Osteocyte (in vitro differentiated cells): Measurements from ENCODE around the gene FGF22. TPM values are rescaled to one million over a fixed set of nuclear protein-coding genes. Genes with fewer than 3 reads are reported as not detected.
"Not testable (repeated sequence)": the region's sequence is repeated elsewhere in the genome, so short reads cannot be mapped to it uniquely, and the experiment has no call there.

Experiments
- DNase-seq: peaks from one replicate; pipeline ENCODE4 v3.0.0; 2021; ENCODE audit warnings: mixed read lengths; ENCODE audit not compliant: unreplicated experiment; ENCODE audit errors: extremely low spot score
- H3K27ac Mint-ChIP-seq: one replicate; pipeline ENCODE4 v1.8.0; 2021; ENCODE audit warnings: mild to moderate bottlenecking, mixed read lengths; ENCODE audit not compliant: unreplicated experiment
- H3K27me3 Mint-ChIP-seq: one replicate; pipeline ENCODE4 v1.8.0; 2021; ENCODE audit warnings: mixed read lengths; ENCODE audit not compliant: unreplicated experiment
- H3K36me3 Mint-ChIP-seq: one replicate; pipeline ENCODE4 v1.8.0; 2021; ENCODE audit warnings: mixed read lengths; ENCODE audit not compliant: unreplicated experiment
- H3K4me1 Mint-ChIP-seq: one replicate; pipeline ENCODE4 v1.8.0; 2021; ENCODE audit warnings: mixed read lengths; ENCODE audit not compliant: unreplicated experiment
- H3K4me3 Mint-ChIP-seq: one replicate; pipeline ENCODE4 v1.8.0; 2021; ENCODE audit warnings: mild to moderate bottlenecking, moderate library complexity, mixed read lengths; ENCODE audit not compliant: unreplicated experiment
- H3K9me3 Mint-ChIP-seq: one replicate; pipeline ENCODE4 v1.8.0; 2021; ENCODE audit warnings: mixed read lengths; ENCODE audit not compliant: unreplicated experiment
- total RNA-seq: library from RNA; stranded (reverse); gene quantifications from 2 replicates; pipeline ENCODE4 v1.2.1, GENCODE V29; 2021
- TF ChIP-seq, protein P1 (sequence below): fragments of 200-600 bp; sonication (generic); IDR thresholded peaks from 2 replicates; pipeline ENCODE4 v1.5.0; 2021; ENCODE audit warnings: antibody characterized with exemption, mild to moderate bottlenecking, moderate library complexity

Gene FGF22
- total RNA-seq, 1 donor from 2014 or later, result 0.81 TPM

- Mint-ChIP-seq H3K4me3 (peak within 1 kb of the TSS; percentile 79), H3K27me3 (no peaks in the 10 kb centered on the region), H3K27ac (peak within 1 kb of the TSS; percentile 80)
Measured at GRCh38 chr19:662962-663681, 23.4 kb downstream of the FGF22 start, which contains the start of gene RNF126. Gene RNF126, minus strand, starts transcription at chr19:663214. Its CDS starts 93 bp downstream, at chr19:663121.

GRCh38 chr19:663682-664117 is 24.0 kb downstream of the FGF22 start:
- DNase-seq, result no peak
- H3K9me3 Mint-ChIP-seq, result no peaks in the 10 kb centered on the region
- peaks cover 37% of the 10 kb centered on the region for H3K4me1 Mint-ChIP-seq

More at GRCh38 chr19:662962-663681, 23.4 kb downstream of the FGF22 start, which contains the start of gene RNF126:
- TF ChIP-seq, protein P1, sequence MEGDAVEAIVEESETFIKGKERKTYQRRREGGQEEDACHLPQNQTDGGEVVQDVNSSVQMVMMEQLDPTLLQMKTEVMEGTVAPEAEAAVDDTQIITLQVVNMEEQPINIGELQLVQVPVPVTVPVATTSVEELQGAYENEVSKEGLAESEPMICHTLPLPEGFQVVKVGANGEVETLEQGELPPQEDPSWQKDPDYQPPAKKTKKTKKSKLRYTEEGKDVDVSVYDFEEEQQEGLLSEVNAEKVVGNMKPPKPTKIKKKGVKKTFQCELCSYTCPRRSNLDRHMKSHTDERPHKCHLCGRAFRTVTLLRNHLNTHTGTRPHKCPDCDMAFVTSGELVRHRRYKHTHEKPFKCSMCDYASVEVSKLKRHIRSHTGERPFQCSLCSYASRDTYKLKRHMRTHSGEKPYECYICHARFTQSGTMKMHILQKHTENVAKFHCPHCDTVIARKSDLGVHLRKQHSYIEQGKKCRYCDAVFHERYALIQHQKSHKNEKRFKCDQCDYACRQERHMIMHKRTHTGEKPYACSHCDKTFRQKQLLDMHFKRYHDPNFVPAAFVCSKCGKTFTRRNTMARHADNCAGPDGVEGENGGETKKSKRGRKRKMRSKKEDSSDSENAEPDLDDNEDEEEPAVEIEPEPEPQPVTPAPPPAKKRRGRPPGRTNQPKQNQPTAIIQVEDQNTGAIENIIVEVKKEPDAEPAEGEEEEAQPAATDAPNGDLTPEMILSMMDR, result no peak
- Mint-ChIP-seq H3K36me3 (no peaks in the 10 kb centered on the region), H3K9me3 (no peaks in the 10 kb centered on the region), H3K4me1 (peaks cover 36% of the 10 kb centered on the region)
- peak; percentile 96 for DNase-seq

DNA sequence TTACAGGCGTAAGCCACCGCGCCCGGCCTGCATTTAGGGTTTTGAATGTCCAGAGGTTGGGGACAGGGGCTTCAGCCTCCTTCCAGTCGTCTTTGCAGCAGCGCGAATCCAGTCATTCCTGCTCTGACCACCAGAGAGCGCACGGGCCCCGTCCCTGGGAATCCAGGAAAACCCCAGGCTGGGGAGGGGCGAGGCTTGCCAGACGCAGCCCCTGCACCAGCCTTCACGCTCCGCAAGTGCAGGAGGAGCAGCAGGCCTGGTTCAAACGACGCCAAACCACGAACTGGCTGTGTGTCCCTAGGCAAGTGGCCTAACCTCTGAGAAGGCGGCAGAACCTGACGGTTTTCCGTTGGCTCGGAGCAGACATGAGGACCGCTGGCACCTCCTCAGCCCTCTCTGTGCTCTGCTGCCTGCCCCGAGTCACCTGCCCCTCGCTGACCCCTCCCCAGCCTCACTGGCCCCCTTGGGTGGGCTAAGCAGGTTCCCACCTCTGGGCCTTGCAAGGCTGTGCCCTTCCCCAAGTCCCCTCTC is 25.3 kb downstream of the FGF22 start:
- Mint-ChIP-seq H3K27ac (peak overlapping the region; percentile 52), H3K4me1 (peaks cover 36% of the 10 kb centered on the region), H3K9me3 (peaks cover 4% of the 10 kb centered on the region), H3K27me3 (no peaks in the 10 kb centered on the region), H3K36me3 (no peaks in the 10 kb centered on the region), H3K4me3 (peak overlapping the region; percentile 53)
- TF ChIP-seq, protein P1, result peak; percentile 98
- DNase-seq, result peak; percentile 95

More at GRCh38 chr19:663682-664117, 24.0 kb downstream of the FGF22 start:
- Mint-ChIP-seq H3K27ac (peak overlapping the region; percentile 80), H3K27me3 (no peaks in the 10 kb centered on the region), H3K4me3 (peak overlapping the region; percentile 70), H3K36me3 (no peaks in the 10 kb centered on the region)
- TF ChIP-seq, protein P1, result no peak

GRCh38 chr19:666985-667573 is 27.4 kb downstream of the FGF22 start:
- H3K27me3 Mint-ChIP-seq, H3K27ac Mint-ChIP-seq, H3K9me3 Mint-ChIP-seq, DNase-seq, H3K4me3 Mint-ChIP-seq, H3K36me3 Mint-ChIP-seq: not testable (repeated sequence)
- H3K4me1 Mint-ChIP-seq, result peaks cover 18% of the 10 kb centered on the region

GRCh38 chr19:668675-669434 is 29.2 kb downstream of the FGF22 start:
- H3K27ac Mint-ChIP-seq, H3K36me3 Mint-ChIP-seq, H3K27me3 Mint-ChIP-seq, DNase-seq, H3K9me3 Mint-ChIP-seq, H3K4me3 Mint-ChIP-seq: not testable (repeated sequence)
- peaks cover 13% of the 10 kb centered on the region for H3K4me1 Mint-ChIP-seq
